Fibroblast of mammary gland (primary cell): Measurements from ENCODE around the gene REXO5.
A peak's percentile ranks its signal among the peaks of the same experiment; 100 is the strongest.

Experiments used
- DNase-seq: peaks from one replicate; pipeline ENCODE4 v3.0.0-alpha.2; 2010; ENCODE audit warnings: low read depth
- H3K4me3 ChIP-seq: 2 replicates; pipeline ENCODE4 v1.5.1; 2011; ENCODE audit warnings: low read depth, mild to moderate bottlenecking, low read length, moderate library complexity; ENCODE audit not compliant: control insufficient read depth
- CTCF ChIP-seq: conservative IDR thresholded peaks from 2 replicates; pipeline ENCODE4 v1.5.1; 2011; ENCODE audit warnings: low read depth, low read length, inconsistent platforms; ENCODE audit not compliant: control insufficient read depth, insufficient read depth

The REXO5 gene

GRCh38 chr16:20814784-20815183 lies 8.5 kb downstream of the REXO5 start:
- H3K4me3 ChIP-seq: no peak overlapping the region
- no peak for TF ChIP-seq CTCF
- no peak for DNase-seq

GRCh38 chr16:20818929-20819585 lies 12.7 kb downstream of the REXO5 start:
- TF ChIP-seq CTCF: no peak
- no peak overlapping the region for H3K4me3 ChIP-seq
- DNase-seq: no peak

- DNase-seq: no peak
- H3K4me3 ChIP-seq: no peak overlapping the region
- TF ChIP-seq CTCF: no peak
These were observed 15.4 kb downstream of the REXO5 start for GRCh38 chr16:20821682-20822081.

GRCh38 chr16:20822521-20823325 lies 16.4 kb downstream of the REXO5 start:
- no peak for TF ChIP-seq CTCF
- DNase-seq: no peak
- H3K4me3 ChIP-seq: no peak overlapping the region

GRCh38 chr16:20826039-20826566 lies 19.8 kb downstream of the REXO5 start:
- TF ChIP-seq CTCF: no peak
- H3K4me3 ChIP-seq: no peak overlapping the region
- DNase-seq: peak; percentile 10

GRCh38 chr16:20829536-20829935 lies 23.2 kb downstream of the REXO5 start:
- DNase-seq: no peak
- no peak for TF ChIP-seq CTCF
- H3K4me3 ChIP-seq: no peak overlapping the region
